K562 (cell line): ENCODE data around the gene VNN1. TPM values are rescaled to one million over a fixed set of nuclear protein-coding genes. Genes with fewer than 3 reads are reported as not detected.

ENCODE experiments used
- ATF3 ChIP-seq, 2 experiments: fragments of 450-650 bp in 1 of 2; sonication (generic) in 1 of 2; formaldehyde crosslinking in 1 of 2; IDR thresholded peaks in 1 of 2; conservative IDR thresholded peaks in 1 of 2; 2 replicates each; pipeline versions ENCODE4 v1.6.1 to v1.8.1; 2016 to 2023; ENCODE audit warnings: mild to moderate bottlenecking in 2 of 2, moderate library complexity in 2 of 2, inconsistent platforms in 1 of 2, missing genetic modification reagents in 1 of 2
- CCNT2 ChIP-seq: IDR thresholded peaks from 2 replicates; pipeline ENCODE4 v1.6.1; 2011; ENCODE audit warnings: borderline replicate concordance, low read depth, mild to moderate bottlenecking, moderate library complexity, mixed read lengths, low read length; ENCODE audit not compliant: insufficient read length; ENCODE audit errors: extremely low read depth
- CEBPB ChIP-seq: fragments of 450-650 bp; IDR thresholded peaks from 2 replicates; pipeline ENCODE4 v1.6.1; 2016; ENCODE audit warnings: missing genetic modification characterization, missing compliant biosample characterization
- DMBX1 ChIP-seq: fragments of 250-450 bp; sonication (Bioruptor Pico); IDR thresholded peaks from 2 replicates; pipeline ENCODE4 v1.8.0; 2022; ENCODE audit warnings: inconsistent platforms, mild to moderate bottlenecking, moderate library complexity, borderline replicate concordance
- GATAD2A ChIP-seq: fragments of 450-650 bp; IDR thresholded peaks from 2 replicates; pipeline ENCODE4 v1.6.1; 2017
- KAT8 ChIP-seq: fragments of 450-650 bp; IDR thresholded peaks from 2 replicates; pipeline ENCODE4 v1.6.1; 2016; ENCODE audit warnings: low read depth, mild to moderate bottlenecking
- MNT ChIP-seq, 2 experiments: fragments of 450-650 bp; conservative IDR thresholded peaks; 2 replicates each; pipeline ENCODE4 v1.6.1; 2017; ENCODE audit warnings: mild to moderate bottlenecking in 2 of 2, moderate library complexity in 2 of 2
- MTA3 ChIP-seq: fragments of 450-650 bp; formaldehyde crosslinking; IDR thresholded peaks from 2 replicates; pipeline ENCODE4 v1.6.1; 2017; ENCODE audit warnings: mild to moderate bottlenecking, borderline replicate concordance
- NCOA1 ChIP-seq: fragments of 450-650 bp; IDR thresholded peaks from 2 replicates; pipeline ENCODE4 v1.6.1; 2016; ENCODE audit warnings: low read depth
- PHF8 ChIP-seq: fragments of 200-600 bp; sonication (generic); IDR thresholded peaks from 2 replicates; pipeline ENCODE4 v1.6.1; 2012; ENCODE audit warnings: mixed run types, mild to moderate bottlenecking, inconsistent platforms, low read length, moderate library complexity, borderline replicate concordance
- STAT5B ChIP-seq: fragments of 250-450 bp; sonication (Bioruptor Pico); IDR thresholded peaks from 2 replicates; pipeline ENCODE4 v1.8.0; 2021; ENCODE audit warnings: mild to moderate bottlenecking, inconsistent platforms
- TGIF2 ChIP-seq: sonication (generic); formaldehyde crosslinking; IDR thresholded peaks from 2 replicates; pipeline ENCODE4 v1.8.1; 2022; ENCODE audit warnings: mild to moderate bottlenecking, missing genetic modification reagents, moderate library complexity
- ZNF830 ChIP-seq: fragments of 250-450 bp; sonication (Bioruptor Pico); IDR thresholded peaks from 2 replicates; pipeline ENCODE4 v1.5.0; 2021; ENCODE audit warnings: mild to moderate bottlenecking
- ZZZ3 ChIP-seq: fragments of 450-650 bp; IDR thresholded peaks from 2 replicates; pipeline ENCODE4 v1.6.1; 2016; ENCODE audit warnings: antibody characterized with exemption, mild to moderate bottlenecking, moderate library complexity
- polyA plus RNA-seq, 8 experiments: library from polyadenylated mRNA; depleted of rRNA in 4 of 8; stranded (reverse) in 5 of 8; unstranded in 3 of 8; fragments of >200 nt; fragmentation: Nextera tagmentation in 2 of 8; fragmentation: Illumina TruSeq in 1 of 8; extraction: Ambion mirVana in 2 of 8; extraction: Trizol in 1 of 8; gene quantifications; 2 replicates each; pipeline versions ENCODE4 v1.2.1 to v1.2.3, GENCODE V29; 2011 to 2014; ENCODE audit warnings: inconsistent platforms in 1 of 8, missing spikeins in 1 of 8
- total RNA-seq, 7 experiments: library from RNA; depleted of rRNA in 6 of 7; stranded (reverse); fragments of >200 nt in 6 of 7; fragmentation: Illumina TruSeq in 2 of 7; extraction: Trizol in 2 of 7; gene quantifications; 2 replicates each; pipeline versions ENCODE4 v1.2.1 to v1.2.3, GENCODE V29; 2011 to 2021; ENCODE audit warnings: low replicate concordance in 1 of 7

VNN1 gene
- total and polyA plus RNA-seq, 9 of the 15 experiments (the other 6 are each of a cell fraction or from before 2014, with no cell fraction given) = not detected

GRCh38 chr6:132650429-132650828 is 63.4 kb downstream of the VNN1 start (continued):
- TF ChIP-seq PHF8 (no peak), ATF3 (IDR thresholded peaks at IDR 0.05) (peak; percentile 55), ATF3 (CRISPR knock-in tag; conservative IDR thresholded peaks at IDR 0.05) (no peak), TGIF2 (CRISPR knock-in tag) (no peak), DMBX1 (CRISPR knock-in tag) (no peak), KAT8 (no peak), MTA3 (no peak), GATAD2A (no peak), CCNT2 (no peak), STAT5B (CRISPR knock-in tag) (no peak), ZZZ3 (no peak), NCOA1 (no peak), MNT (conservative IDR thresholded peaks at IDR 0.05) (no peak), ZNF830 (no peak), CEBPB (0 out of 2 replicates have a peak, but pooled peaks have one; percentile 33)
